ENCODE measurements around the gene PRKCH.

Gene PRKCH

GRCh38 chr14:61558271-61558670 is 236.9 kb downstream of the PRKCH start (continued):
- no peak for TF ChIP-seq MEIS1 (CRISPR knock-in tag; IDR thresholded peaks at IDR 0.05; ENCODE audit: borderline replicate concordance)
- no peak for TF ChIP-seq ZBTB49 (tag by site-specific recombination; IDR thresholded peaks at IDR 0.05; ENCODE audit: low read depth)
- TF ChIP-seq, protein P1, sequence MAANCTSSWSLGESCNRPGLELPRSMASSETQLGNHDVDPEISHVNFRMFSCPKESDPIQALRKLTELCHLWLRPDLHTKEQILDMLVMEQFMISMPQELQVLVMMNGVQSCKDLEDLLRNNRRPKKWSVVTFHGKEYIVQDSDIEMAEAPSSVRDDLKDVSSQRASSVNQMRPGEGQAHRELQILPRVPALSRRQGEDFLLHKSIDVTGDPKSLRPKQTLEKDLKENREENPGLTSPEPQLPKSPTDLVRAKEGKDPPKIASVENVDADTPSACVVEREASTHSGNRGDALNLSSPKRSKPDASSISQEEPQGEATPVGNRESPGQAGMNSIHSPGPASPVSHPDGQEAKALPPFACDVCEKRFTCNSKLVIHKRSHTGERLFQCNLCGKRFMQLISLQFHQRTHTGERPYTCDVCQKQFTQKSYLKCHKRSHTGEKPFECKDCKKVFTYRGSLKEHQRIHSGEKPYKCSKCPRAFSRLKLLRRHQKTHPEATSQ (tag by site-specific recombination; IDR thresholded peaks at IDR 0.05): no peak
- no peak for TF ChIP-seq YY2 (tag by site-specific recombination; IDR thresholded peaks at IDR 0.05)
- TF ChIP-seq ZNF629 (tag by site-specific recombination; IDR thresholded peaks at IDR 0.05): peak; percentile 82
- TF ChIP-seq YY1 (tag by site-specific recombination; IDR thresholded peaks at IDR 0.05): peak; percentile 48; the same call in 1 of the 2 replicates
- peak; percentile 58 for TF ChIP-seq INSM2 (tag by site-specific recombination; IDR thresholded peaks at IDR 0.05)
- TF ChIP-seq ZBTB17 (tag by site-specific recombination; IDR thresholded peaks at IDR 0.05): 0 out of 2 replicates have a peak, but pooled peaks have one; percentile 43
- no peak for TF ChIP-seq GLI4 (tag by site-specific recombination; IDR thresholded peaks at IDR 0.05)
- TF ChIP-seq, protein P2, sequence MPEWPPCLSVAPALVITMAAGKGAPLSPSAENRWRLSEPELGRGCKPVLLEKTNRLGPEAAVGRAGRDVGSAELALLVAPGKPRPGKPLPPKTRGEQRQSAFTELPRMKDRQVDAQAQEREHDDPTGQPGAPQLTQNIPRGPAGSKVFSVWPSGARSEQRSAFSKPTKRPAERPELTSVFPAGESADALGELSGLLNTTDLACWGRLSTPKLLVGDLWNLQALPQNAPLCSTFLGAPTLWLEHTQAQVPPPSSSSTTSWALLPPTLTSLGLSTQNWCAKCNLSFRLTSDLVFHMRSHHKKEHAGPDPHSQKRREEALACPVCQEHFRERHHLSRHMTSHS (tag by site-specific recombination; IDR thresholded peaks at IDR 0.05): no peak; the same call in 1 of the 2 replicates
- TF ChIP-seq, protein P3, sequence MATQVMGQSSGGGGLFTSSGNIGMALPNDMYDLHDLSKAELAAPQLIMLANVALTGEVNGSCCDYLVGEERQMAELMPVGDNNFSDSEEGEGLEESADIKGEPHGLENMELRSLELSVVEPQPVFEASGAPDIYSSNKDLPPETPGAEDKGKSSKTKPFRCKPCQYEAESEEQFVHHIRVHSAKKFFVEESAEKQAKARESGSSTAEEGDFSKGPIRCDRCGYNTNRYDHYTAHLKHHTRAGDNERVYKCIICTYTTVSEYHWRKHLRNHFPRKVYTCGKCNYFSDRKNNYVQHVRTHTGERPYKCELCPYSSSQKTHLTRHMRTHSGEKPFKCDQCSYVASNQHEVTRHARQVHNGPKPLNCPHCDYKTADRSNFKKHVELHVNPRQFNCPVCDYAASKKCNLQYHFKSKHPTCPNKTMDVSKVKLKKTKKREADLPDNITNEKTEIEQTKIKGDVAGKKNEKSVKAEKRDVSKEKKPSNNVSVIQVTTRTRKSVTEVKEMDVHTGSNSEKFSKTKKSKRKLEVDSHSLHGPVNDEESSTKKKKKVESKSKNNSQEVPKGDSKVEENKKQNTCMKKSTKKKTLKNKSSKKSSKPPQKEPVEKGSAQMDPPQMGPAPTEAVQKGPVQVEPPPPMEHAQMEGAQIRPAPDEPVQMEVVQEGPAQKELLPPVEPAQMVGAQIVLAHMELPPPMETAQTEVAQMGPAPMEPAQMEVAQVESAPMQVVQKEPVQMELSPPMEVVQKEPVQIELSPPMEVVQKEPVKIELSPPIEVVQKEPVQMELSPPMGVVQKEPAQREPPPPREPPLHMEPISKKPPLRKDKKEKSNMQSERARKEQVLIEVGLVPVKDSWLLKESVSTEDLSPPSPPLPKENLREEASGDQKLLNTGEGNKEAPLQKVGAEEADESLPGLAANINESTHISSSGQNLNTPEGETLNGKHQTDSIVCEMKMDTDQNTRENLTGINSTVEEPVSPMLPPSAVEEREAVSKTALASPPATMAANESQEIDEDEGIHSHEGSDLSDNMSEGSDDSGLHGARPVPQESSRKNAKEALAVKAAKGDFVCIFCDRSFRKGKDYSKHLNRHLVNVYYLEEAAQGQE (tag by site-specific recombination; IDR thresholded peaks at IDR 0.05): no peak; the same call in 1 of the 2 replicates
- no peak for TF ChIP-seq ZNF768 (tag by site-specific recombination; IDR thresholded peaks at IDR 0.05)
- TF ChIP-seq SP3 (tag by site-specific recombination; IDR thresholded peaks at IDR 0.05): no peak
- TF ChIP-seq ZNF112 (tag by site-specific recombination; IDR thresholded peaks at IDR 0.05): no peak
- TF ChIP-seq ZNF184 (tag by site-specific recombination; IDR thresholded peaks at IDR 0.05): peak; percentile 74
- TF ChIP-seq MYNN (tag by site-specific recombination; IDR thresholded peaks at IDR 0.05; ENCODE audit: borderline replicate concordance): 0 out of 2 replicates have a peak, but pooled peaks have one; percentile 34
- TF ChIP-seq ZNF513 (tag by site-specific recombination; IDR thresholded peaks at IDR 0.05): no peak
- no peak for TF ChIP-seq MZF1 (tag by site-specific recombination; IDR thresholded peaks at IDR 0.05; ENCODE audit: borderline replicate concordance)
- no peak for TF ChIP-seq ZNF211 (tag by site-specific recombination; IDR thresholded peaks at IDR 0.05; ENCODE audit: low read depth)
- 0 out of 2 replicates have a peak, but pooled peaks have one; percentile 9 for TF ChIP-seq ZNF585B (tag by site-specific recombination; IDR thresholded peaks at IDR 0.05)
- no peak for TF ChIP-seq SETDB1 (IDR thresholded peaks at IDR 0.05; ENCODE audit: insufficient read length, low read length)
- no peak for TF ChIP-seq ZNF473 (tag by site-specific recombination; IDR thresholded peaks at IDR 0.05)
- TF ChIP-seq ZNF114 (tag by site-specific recombination; IDR thresholded peaks at IDR 0.05): no peak
- TF ChIP-seq ZNF174 (tag by site-specific recombination; IDR thresholded peaks at IDR 0.05): no peak
- TF ChIP-seq HOXD13 (CRISPR knock-in tag; IDR thresholded peaks at IDR 0.05; ENCODE audit: borderline replicate concordance): no peak
